ENCODE results near the gene FNBP1. TPM values are rescaled to one million over a fixed set of nuclear protein-coding genes. Genes with fewer than 3 reads are reported as not detected.
"Not testable (repeated sequence)": the region's sequence is repeated elsewhere in the genome, so short reads cannot be mapped to it uniquely, and the experiment has no call there.

The FNBP1 gene
- polyA plus RNA-seq, 12 donors: 14.8 to 67.8 (median 19.9) TPM; not detected in 1

DNA sequence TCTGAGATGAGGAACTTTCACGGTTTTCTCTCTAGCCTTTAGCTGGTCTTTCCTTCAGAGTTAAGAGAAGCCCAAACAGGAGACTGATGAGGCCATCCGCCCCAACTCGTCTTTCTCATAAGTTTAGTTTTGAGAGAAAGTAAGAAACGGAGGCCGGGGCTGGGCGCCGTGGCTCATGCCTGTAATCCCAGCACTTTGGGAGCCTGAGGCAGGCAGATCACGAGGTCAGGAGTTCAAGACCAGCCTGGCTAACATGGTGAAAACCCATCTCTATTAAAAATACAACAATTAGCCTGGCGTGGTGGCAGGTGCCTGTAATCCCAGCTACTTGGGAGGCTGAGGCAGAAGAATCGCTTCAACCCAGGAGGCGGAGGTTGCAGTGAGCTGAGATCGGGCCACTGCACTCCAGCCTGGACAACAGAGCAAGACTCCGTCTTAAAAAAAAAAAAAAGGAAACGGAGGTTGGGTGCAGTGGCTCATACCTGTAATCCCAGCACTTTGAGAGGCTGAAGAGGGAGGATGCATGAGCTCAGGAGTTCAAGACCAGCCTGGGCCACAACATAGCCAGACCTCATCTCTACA is 152.2 kb downstream of the FNBP1 start:
- DNase-seq: not testable (repeated sequence)

DNA sequence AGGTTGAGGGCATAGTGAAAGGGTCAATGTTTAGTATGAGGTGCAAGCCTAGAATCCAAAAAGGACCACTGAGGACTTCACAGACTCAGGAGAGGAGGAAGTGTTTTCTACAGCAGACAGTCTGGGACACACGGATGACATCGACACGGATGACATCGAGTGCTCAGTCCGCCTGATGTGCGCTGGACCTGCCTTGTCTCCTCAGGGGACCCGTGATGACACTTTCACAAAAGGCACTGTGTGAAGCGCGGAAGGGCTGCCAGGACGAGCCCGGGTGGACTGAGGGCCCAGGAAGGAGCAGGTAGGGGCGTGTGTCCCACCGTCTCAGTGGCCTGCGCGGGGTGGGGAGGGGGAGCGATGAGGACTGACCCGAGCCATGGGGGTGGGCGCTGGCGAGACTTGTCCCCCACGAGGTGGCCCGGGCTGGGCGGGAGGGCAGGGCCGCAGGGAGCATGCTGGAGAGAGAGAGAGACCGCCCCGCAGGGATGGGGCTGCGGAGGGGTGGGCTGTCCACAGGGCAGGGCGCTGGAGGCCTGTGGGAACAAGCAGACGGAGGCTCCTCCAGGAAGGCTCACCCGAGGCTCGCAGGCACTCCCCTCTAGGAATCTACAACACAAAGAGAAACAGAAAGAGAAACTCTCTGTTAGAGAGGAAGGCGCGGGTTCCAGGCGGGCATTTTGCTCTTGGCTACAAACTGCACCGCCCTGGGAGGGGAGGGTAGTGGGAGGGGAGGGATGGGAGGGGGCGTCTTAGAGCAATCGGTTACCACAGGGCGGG is 152.9 kb downstream of the FNBP1 start:
- no peak for DNase-seq

DNA sequence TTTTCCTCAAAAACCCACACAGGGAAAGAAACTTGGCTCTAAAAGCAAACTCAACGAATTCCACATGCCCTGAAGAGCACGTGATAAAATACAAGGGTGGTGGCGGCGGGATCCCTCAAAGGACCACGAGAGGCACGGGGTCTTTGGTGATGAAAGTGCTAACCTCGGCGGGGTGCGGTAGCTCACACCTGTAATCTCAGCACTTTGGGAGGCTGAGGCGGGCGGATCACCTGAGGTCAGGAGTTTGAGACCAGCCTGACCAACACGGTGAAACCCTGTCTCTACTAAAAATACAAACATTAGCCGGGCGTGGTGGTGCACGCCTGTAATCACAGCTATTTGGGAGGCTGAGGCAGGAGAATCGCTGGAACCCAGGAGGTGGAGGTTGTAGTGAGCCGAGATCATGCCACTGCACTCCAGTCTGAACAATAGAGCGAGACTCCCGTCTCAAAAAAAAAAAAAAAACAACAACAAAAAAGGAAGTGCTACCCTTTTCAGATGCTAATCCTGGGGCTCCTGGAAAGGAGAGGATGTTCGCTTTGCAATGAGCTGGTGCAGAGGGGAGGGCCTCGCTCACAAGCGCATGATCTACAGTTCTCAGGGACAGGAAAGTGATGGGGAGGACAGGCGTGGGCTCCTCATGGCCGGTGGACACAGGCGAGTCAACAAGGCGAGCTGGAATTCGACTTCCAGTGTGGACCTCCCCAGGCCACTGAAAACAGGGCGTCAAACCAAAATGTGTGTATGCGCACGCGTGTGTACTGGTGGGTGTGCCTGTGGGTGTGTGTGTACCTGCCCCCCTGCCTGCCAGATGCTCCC is 153.7 kb downstream of the FNBP1 start:
- DNase-seq: no peak

DNA sequence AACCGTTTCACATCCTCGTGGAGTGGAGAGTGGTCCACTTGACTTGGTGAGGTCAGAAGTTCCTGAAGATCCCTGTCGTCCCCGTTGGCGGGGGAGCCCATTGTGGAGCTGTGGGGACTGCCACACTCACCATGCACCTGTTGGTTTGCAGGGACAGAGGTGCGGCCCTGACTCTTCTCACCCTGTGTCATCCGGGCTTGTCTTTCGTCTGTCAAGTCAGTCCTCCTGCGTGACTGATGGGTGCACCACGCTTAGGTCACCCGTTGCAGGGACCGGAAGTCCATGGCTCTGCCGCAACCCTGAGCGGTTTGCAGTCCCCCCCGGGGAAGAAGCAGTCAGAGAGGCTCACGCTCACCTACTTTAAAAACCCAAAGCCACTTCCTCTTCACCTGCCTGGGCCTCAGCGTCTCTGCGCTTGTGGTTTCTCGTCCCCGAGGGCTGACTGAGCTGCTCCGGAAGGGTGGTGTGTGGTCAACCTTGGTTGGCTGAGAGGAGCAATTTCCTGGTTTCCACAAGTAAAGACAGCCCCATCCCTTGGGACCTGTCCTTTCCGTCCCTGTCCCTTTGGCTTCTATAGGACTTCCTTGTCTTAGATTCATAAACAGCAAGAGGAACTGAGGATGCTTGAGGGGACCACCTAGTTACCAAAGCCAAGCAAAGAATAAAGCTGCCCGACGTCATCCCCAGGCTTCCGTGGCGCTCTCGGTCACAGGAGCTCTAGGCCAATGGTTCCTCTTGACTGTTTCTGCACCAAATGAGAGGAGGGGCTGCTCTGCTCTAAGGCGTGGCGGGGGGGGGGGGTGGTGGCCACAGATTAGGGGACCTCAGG is 154.5 kb downstream of the FNBP1 start:
- DNase-seq: no peak

DNA sequence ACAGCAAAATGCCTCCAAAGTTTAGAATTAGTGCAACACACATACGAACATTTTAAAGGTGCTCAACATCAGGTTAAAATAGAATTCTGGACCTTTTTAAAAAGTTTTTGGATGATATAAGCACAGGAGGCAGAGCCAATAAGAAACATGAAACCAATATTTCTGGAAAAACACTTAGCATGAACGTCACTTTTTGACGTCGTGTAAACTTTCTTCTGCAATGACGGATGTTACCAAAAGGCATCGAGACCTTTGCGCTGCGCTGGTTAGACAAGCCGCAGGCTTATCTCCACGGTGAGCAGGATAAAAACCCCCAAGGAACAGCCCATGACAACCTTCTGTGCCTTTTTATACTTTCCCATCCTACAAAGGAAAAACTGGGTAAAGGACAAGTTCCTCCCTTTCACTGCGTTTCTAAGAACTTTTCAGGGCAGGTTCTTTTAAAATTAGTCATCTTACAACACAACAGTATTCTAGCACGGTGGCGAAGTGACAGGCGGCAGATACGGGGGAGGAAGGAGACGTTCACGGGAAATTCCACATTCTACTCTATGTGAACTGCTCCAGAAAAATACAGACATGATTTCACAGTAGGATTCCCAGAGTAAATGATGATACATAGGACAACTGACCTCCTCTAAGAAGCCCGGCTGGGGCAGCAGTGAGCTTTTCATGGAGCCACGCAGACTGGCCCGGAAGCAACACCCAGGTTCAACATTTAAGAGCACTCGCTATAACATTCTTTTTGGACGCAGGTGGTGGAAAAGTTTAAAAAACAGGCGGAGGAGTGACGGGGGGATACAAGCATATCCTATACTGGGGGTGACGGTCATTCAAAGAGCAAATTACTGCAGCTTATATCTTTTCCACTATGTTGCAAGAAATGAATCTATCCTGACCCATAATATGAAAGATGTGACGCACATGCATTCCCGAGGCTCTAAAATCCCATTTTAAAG is 155.4 kb downstream of the FNBP1 start:
- no peak for DNase-seq

DNA sequence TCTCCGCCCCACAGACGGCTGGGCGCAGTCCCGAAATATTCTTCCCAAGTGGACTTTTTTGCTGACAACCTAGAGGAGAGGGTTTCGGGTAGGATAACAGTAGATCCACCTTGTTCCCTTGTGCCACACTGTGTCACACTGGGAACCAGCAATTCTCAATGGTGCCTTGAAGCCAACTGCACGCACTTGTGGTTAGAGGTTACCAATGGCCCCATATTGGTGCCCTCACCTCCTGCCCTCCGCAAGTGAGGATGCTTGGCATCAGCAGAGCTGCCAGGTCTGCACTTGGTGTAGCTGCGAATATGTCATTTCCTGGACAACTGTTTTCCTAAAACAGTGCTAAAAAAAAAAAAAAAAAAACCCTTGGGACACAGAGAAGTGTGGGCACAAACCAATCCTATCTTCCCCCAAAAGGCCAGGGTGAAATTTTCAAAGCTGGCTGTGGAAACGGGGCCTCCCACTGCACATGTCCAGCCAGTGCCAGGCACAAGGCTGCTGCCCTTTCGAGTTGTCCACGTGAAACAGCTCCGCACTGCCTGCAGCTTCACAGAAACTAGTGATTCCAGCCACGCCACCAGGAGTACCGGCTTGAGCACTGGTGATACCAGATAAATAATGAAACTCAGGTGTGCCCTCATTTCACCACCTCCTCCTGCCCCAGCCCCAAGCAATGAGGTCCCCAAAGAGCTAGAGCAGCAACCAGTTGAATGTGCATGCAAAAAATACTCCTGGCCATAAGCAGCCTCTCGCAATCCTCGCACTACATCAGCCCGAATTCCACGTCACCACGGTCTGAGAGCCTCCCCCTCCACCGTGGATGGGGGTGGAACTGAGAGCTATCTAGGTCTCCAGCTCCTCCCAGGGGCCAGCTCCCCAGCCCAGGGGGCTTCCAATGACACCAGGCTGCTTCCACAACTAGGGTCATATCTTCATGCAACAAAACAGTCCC is 156.5 kb downstream of the FNBP1 start:
- no peak for DNase-seq

DNA sequence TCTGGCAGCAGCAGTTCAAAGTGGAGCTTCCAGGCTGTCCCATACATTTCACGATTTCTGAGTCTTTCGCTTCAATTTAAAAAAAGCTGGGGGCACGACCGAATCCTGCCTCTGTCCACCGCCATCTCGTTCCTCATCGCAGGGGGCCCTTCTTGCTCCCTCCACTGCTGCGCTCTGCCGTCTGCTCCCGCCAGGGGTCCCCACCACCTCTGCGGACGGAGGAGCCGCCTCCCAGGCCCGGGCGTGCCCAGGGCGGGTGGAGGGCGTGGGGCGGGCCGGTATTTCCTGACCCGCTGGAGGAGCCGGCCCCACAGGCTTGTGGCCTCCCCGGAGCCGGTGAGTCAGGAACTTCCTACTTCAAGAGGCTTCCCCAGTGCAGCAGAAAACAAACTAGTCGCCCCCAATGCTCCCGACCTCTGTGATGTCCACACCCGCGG is 157.3 kb downstream of the FNBP1 start:
- DNase-seq: peak; percentile 86

DNA sequence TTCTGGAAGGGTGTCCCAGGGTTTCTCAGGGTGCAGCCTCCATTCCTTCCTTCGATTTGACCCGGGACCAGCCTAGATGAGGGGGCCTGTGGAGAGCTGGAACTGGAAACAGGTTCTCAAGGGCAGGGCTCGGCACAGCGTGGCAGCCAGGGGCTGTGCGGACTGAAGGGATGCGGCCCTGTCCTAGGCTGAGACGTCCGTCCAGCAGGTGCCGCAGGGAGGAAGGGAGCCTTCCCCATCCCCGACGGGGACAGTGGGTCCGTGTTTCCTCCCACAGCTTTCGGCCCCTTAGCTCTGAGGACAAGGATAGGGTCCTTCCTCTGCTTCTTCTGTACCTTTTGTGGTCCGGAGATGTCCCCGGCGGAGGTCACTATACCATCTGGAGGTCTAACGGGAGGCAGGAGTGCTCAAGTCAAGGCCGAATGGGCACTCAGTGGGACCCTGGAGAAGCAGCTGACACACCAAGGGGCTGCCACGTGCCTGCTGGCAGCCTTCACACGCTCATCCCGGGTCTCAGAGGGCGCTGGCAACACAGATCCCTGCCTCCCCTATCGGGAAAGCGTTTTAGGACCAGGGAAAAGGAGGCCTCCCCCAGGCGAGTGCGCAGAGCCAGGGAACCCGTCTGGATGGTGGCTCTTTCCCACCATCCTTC is 157.8 kb downstream of the FNBP1 start:
- DNase-seq: no peak

DNA sequence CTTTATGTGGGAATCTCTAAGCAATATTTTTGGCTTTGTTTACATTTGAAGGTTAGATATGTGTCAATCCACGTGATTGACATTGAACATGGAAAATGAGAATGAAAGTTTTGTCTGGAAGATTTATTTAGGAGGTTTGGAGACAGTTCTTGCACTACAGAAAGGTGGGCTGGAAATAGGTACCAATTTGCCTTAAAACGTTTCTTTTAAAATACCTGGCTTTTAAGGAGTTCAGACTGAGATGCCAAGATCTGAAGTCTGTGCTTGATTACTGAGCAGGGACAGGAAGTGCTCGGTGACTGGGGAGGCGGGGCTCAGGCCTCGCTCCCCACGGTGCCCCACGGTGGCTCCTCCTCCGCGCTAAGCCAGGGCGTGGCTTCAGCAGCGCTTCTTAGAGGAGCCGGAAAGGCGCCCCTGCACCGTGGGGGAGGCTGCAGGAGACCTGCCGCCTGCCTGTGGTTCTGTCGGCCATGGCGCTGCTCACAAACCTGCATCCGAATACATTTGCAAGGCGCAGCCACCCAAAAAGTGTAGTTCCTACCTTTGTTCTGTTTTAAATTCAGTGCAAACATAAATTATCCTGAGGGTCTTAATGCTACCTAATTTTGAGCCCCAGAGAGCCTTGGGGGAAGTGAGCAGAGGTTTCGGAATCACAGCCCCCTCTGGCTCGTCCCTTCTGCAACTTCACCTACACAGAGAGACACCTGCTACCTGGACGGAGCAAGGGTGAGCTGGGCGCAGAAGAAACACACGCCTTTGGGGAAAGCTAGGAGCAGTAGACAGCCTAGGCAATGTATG is 158.6 kb downstream of the FNBP1 start:
- DNase-seq: no peak

DNA sequence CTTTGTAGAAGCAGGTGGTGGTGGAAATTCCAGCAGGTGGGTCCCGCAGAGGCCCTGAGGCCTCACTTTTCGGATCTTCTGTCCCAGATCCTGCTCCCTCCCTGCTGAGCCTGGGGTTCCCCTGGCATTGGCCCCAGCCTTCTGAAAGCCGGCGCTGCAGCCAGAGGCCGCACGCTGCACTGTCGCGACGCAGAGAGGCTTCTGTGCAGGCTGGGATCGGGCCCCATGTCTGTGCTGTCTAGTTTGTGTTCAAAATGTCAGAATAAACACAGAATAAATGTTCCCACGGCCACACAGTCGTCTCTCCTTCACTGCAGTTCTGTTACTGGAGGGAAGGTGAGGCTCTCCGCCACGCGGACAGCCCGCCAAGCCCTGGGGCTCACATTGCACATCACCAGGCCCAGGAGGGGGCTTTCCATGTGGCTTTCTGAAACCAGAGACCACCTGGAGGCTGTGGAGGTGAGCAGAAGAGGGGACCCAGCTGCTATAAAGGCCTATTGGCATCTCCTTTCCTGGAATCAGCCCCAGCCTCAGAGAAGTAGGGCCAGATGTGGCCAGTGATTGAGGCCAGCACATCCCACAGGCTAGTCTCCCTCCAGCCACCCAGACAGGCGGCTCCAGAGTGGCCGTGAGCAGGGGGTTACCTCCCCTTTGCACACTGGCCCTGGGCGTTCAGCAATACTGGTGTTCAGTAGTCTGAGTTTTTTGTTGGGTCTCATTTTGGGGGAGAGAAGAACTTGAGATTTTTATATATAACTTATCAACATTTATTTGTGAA is 161.3 kb downstream of the FNBP1 start:
- DNase-seq: no peak

DNA sequence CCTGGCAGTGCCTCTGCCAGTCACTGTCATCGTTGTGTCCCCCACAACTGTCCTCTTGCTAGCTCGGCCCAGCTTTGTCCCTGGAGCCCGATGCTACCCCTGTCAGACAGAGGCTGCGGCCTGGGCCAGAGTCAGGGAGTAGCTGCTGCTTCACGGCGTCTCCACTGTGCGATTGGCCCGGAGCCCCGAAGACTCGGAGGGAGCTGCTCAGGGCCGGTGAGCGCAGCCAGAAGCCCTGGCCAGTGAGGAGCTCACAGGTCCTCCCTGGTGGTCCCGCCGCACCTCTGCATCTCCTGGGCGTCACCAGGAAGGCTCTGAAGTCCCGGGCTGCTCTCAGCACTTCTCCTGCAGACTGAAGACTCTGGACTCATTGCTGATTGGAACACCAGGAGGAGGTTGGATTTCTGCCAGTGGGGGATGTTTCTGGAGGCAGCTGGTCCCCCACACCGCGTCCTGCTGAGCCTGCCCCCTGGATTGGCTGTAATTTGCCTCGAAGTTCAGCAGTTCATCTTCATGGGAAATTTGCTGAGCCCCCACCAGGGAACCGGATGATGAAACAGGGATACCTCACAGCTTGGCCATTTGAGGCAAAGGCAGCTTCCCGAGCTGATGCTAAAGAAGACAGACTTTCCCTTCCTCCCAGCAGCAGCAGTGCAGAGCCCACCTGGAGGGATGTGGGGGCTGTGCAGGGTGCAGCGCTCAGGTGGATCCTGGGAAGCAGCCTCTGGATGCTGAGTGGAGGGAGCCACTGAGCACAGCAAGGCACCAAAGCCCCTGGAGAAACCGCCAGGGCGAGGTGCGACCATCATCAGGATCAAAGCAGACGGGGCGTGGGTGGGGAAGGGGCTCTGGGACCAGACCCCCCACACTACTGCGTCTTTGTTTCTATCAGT is 162.1 kb downstream of the FNBP1 start:
- DNase-seq: peak; percentile 89

DNA sequence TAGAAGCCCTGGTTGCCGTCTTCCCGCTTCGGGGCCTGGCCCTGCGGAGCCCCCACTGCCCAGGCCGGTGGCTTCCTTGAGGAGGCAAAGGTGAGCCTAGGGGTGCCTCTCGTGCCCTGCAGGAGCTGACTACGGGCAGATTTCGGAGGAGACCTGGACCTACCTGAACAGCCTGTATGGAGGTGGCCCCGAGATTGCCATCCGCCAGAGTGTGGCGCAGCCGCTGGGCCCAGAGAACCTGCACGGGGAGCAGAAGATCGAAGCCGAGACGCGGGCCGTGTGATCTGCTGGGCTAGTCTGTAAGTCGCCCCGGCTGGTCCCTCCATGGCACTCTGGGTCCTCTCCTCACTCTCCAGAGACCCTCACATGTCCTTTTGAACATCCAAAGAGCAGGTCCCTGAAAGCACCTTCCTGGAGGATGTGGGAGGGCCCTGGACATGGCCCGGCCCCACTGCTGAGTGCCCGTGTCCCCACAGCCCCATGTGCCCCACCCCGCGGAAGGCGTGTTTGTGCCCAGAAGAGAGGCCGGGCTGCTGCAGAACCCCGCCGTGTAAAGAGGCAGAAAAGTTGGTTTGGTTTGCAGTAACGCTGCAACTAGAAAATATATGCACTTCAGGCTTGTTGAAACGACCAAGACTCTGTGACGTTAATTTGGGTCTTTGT is 162.9 kb downstream of the FNBP1 start:
- no peak for DNase-seq

DNA sequence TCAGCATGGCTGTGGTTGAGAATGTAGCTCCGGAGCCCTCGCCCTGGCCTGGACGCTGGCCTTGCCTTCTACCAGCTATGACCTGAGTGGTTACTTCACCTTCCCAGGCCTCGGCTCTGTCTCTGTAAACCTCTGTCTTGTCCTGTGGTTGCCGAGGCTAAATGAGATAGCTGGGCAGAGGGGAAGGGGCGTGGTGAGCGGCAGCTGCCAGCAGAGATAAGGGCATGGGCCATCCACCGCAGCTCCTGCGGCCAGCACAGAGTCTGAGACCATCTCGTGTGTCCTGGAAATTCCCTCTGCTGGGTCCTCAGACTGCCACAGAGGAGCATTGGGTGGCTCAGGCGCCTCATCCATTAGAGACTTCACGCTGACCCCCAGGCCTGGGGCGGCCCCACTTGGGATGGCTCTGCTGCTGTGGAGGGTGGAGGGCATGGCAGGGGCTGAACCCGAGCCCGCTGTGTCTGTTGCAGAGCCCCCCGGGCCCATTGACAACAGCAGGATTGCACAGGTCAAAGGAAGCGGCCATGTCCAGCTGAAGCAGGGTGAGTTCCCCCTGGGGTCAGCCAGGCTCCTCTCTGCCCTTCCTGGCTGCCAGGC is 163.8 kb downstream of the FNBP1 start:
- DNase-seq: no peak

DNA sequence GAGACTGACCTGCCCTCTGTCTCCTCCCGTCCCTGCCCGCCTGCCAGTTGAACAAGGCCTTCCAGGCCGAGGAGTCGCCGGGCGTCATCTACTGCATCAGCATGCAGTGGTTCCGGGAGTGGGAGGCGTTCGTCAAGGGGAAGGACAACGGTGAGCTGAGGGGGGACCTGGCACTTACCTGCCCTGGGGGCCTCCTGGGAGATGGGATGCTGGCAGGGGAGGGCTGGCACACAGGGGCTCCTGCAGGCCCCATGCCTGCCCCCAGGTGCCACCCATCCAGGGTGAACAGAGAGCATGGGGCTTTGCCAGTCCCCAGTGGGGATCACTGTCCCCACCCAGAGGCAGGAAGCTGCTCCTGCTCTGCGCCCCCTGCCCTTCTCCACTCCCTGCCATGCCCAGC is 164.7 kb downstream of the FNBP1 start:
- DNase-seq: no peak

DNA sequence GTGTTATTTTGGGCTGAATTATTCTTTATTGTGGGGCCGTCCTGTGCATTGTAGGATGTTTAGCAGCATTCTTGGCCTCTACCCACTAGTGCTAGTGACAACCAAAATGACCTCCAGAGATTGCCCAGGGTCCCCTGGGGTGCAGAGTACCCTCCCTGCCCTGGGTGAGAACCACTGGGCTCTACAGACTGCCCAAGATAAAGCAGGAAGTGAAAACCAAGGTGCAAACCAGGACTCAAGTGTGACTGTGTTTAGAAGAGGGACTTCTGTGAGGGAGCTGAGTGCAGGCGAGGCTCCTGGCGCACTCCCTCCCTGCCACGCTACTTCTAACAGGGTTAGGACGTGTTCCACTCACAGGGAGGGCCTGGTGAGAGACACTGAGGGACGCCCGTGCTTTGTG is 166.2 kb downstream of the FNBP1 start:
- no peak for DNase-seq
